OCI-LY7 (cell line): Measurements from ENCODE around the gene UAP1L1.

ENCODE experiments used
- EZH2phosphoT487 ChIP-seq: fragments of 200-600 bp; sonication (generic); IDR thresholded peaks from 2 replicates; pipeline ENCODE4 v1.6.1; 2018; ENCODE audit warnings: low read depth, borderline replicate concordance, mild to moderate bottlenecking, mixed run types, antibody characterized with exemption, low read length, moderate library complexity, mixed read lengths
- TF ChIP-seq, protein P1 (sequence below): fragments of 200-600 bp; sonication (generic); conservative IDR thresholded peaks from 2 replicates; pipeline ENCODE4 v1.5.1; 2014; ENCODE audit warnings: mild to moderate bottlenecking, antibody characterized with exemption, low read length, moderate library complexity, mixed read lengths

DNA sequence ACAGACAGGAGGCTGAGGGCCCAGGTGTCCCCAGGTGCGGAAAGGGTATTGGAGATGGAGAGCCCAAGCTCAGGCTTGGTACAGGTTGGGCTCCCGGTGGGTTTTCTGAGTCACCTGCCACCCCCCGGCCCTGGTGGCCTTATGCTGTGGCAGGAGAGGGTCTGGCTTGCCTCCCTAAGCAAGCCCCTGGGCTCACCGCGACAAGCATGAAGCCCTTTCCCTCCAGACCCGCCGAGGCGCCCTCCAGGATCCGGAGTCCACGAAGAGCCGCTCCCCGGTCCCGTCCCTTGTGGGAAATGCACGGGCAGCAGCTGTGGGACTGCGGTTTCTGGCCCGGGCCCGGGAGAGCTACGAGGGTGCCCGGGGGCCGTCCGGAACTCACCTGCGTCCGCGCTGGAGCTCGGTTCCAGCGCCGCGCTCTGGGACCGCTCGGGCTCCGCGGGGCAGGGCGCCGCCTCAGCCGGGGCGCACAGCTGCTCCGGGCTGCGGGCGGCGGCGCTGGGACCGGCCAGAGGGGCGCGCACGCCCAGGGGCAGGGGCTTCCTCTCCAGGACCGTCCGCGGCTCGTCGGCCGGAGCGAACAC, 7.7 kb upstream of the UAP1L1 start:
- TF ChIP-seq, protein P1, sequence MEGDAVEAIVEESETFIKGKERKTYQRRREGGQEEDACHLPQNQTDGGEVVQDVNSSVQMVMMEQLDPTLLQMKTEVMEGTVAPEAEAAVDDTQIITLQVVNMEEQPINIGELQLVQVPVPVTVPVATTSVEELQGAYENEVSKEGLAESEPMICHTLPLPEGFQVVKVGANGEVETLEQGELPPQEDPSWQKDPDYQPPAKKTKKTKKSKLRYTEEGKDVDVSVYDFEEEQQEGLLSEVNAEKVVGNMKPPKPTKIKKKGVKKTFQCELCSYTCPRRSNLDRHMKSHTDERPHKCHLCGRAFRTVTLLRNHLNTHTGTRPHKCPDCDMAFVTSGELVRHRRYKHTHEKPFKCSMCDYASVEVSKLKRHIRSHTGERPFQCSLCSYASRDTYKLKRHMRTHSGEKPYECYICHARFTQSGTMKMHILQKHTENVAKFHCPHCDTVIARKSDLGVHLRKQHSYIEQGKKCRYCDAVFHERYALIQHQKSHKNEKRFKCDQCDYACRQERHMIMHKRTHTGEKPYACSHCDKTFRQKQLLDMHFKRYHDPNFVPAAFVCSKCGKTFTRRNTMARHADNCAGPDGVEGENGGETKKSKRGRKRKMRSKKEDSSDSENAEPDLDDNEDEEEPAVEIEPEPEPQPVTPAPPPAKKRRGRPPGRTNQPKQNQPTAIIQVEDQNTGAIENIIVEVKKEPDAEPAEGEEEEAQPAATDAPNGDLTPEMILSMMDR: no peak
- no peak for TF ChIP-seq EZH2phosphoT487
